Stimulated activated CD4-positive, alpha-beta T cell treated with anti-CD3 and anti-CD28 coated beads, Interleukin-4, amount 100 ng/mL, for 4 hours (primary cell): ENCODE data around the gene ARGLU1.
"Not testable (repeated sequence)": the region's sequence is repeated elsewhere in the genome, so short reads cannot be mapped to it uniquely, and the experiment has no call there.

Experiments
- DNase-seq, 2 experiments: peaks; one replicate each; pipeline ENCODE4 v3.0.0-alpha.2; 2020

The ARGLU1 gene, protein sequence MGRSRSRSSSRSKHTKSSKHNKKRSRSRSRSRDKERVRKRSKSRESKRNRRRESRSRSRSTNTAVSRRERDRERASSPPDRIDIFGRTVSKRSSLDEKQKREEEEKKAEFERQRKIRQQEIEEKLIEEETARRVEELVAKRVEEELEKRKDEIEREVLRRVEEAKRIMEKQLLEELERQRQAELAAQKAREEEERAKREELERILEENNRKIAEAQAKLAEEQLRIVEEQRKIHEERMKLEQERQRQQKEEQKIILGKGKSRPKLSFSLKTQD

DNA sequence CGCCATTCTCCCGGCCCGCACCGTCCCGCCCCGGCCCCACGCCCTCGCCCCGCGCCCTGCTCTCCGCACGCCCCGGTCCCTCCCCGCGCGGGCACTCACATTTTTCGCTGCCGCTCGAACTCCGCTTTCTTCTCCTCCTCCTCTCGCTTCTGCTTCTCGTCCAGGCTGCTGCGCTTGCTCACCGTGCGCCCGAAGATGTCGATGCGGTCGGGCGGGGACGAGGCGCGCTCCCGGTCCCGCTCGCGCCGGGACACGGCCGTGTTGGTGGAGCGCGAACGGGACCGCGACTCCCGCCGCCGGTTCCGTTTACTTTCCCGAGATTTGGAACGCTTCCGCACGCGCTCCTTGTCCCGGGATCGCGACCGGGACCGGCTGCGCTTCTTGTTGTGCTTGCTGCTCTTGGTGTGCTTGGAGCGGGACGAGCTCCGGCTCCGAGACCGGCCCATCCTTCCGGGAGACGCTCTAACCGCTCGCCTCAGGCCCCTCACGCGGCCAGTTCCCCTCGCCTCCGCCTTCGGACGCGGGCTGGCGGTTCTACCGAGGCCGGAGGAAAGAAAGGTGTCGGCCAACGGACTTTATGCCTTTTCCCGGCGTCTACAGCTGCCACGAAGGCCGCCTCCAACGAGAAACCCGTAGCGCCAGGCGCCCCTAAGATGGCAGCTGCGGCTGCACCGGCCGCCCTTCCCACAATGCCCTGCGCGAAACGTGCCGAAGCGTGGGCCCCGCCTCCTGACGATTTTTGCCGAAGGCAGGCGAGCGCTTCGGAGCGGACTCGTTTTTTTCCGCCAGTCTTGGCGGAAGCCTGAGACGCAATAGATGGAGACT is at the start of gene ARGLU1:
Gene ARGLU1 (minus strand): TSS at position 664 of the 825 bp plus-strand sequence. CDS start 218 bp downstream, at position 446.
- peak; percentile 94 for DNase-seq

DNA sequence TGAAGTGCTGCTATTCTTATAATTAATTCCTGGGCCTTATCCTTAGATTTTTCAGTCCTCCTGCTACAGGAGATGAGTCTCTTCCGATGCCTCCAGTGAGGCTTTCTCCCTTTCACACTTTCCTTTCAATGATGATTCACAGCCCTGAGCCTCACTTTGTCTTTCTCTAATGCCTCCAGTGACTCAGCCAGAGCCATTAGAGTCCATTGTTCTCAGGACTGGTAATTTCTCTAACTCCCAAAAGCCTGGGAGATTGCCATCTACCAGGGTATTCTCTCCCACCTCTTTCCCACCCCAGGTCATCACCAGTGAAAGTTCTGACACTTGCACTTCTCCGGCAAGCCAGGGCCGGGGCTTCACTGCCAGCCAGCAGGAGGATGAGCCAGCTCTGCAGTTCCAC is 49.6 kb upstream of the ARGLU1 start:
- no peak for DNase-seq

DNA sequence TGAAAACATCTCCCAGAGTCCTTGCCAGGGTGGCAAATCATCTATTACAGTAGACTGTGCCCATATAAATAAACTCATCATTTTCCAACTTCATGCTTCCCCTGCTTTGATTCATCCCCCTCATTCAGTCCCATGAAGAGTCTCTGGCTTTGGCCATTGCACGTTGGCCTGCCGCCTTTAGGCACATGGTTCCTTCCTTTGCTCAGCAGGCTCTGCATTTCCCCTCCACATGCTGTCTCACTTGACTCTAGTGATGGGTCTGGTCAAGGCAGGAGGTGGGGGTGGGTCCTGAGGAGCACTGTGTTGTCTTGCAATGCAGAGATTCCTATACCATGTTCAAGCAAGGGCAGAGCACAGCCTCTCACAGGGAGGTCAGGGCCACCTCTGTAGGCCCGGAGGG is 48.8 kb upstream of the ARGLU1 start:
- no peak for DNase-seq

DNA sequence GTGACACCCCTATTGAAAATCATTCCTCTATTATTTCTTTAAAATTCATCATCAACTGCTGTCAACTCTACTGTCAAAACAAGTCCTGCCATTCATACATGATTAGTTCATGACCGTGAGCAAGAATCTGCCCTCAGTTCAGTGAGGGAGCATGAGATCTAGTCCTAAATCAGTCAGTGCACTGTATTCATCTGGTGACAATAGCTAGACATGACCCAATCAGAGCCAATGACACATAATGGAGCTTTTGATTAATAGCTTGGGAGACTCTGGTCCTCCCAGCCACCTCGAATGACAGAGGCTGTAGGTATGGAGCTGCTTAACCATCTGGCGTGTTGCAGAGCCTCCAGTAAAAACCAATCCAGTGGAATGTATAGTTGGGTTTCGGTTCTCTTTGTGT is 46.9 kb upstream of the ARGLU1 start:
- no peak for DNase-seq

DNA sequence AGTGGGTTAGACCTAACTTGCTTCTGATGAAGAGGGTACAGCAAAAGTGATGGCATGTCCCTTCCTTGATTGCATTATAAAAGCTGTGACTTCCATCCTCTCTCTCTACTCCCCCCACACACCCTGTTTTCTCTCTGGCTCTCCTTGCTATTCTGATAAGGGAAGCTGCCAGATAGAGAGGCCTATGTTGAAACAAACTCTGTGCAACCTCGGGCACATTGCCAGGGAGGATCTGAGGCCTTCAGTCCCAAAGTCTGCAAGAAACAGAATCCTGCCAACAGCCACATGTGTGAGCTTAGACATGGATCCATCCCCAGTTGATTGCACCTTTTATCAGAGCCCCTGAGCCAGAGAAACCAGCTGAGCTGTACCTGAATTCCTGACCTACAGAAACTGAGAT is 44.8 kb upstream of the ARGLU1 start:
- DNase-seq, result no peak

DNA sequence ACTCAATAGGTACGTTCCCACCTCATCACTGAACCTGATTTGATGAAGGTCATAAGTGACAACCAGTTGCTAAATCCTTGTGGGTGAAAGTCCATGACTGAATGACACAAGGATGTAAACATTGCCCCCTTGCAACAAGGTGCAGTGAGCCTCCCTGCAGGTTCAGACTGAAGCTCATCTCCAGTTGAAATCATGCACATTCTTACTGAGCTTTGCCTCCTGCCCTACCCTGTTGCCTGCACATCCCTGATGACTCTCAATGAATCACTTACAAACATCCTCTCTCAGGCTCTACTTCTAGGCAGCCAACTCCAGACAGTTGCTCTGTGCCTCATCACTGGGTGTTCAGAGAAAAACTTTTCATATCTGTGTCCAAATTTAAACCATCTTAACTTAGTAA is 42.5 kb upstream of the ARGLU1 start:
- DNase-seq, result no peak

DNA sequence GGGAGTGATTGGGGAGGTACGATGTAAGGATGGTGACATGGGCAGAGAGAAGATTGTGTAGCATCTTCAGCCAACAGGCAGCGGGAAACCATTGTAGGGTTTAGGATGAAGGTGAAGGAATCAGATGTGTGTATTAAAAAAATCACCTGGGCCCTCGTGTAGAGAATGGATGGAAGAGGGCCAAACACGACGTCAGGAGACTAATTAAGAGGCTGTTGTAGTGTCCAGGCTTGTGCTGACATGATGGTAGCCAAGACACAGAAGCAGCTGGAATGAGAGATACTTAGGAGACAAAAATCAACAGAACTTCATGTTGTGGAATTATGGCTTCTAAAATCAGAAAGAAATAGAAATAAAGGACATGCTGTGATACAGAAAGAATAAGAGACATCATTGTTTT is 41.2 kb upstream of the ARGLU1 start:
- DNase-seq, result no peak

DNA sequence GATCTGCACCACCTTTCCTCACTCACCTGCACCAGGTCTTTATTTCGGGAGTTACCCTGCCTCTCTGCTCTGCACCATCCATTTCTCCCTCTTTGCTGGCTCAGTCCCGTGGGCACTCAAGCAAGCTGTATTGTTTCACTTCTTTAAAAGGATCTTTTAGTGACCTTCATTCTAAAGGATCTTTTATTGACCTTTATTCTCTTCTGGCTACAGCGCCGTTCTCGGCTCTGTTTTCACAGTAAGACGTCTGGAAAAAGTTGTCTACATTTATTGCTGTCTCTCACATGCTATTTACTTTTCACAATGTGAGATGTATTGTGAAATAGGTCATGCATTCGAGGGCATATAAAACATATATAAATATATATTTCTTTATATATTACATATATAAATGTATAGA is 35.6 kb upstream of the ARGLU1 start:
- DNase-seq, result no peak

DNA sequence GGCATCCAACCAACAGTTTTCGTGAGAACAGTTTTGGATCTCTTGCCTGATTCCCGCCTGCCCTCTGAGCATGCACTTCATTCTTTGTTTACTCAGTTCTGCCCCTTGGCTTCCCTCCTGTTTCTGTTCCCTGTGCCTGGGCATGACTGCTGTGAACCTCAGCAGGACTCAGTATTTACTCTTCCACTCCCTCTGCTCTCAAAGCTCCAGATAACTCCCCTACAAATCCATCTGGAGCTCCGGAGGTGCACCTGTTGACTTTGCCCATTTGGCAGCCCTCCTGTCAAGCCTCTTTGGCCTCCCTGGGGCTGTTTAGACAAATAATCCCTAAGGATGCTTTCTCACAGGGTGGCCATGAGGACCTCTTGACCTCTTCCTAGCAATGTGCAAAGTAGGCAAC is 34.2 kb upstream of the ARGLU1 start:
- no peak for DNase-seq

DNA sequence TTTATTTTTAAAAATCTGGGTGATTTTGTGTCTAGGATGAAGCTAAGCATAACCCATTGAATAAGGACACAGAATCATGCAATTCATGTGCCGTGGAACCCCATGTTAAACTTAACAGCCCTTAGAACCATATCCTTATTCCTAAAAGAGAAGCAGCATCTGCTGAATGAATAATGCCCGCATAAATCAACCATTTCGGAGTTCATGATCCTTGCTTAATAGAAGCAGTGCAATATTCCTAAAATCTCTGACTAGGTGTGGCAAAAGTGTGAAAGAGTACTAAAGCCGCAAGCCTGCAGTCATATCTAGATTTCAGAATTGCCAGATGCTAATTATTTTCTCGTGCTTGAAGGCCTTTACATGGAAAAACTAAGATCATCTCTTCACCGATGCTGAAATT is 33.6 kb upstream of the ARGLU1 start:
- no peak for DNase-seq

DNA sequence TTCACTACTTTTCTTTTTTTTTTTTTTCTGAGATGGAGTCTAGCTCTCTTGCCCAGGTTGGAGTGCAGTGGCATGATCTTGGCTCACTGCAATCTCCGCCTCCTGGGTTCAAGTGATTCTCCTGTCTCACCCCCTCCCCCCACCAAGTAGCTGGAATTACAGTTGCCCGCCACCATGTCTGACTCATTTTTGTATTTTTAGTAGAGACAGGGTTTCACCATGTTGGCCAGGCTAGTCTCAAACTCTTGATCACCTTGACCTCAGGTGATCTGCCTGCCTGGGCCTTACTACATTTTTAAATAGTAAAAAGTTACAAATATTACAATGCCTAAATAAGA is 32.8 kb upstream of the ARGLU1 start:
- not testable (repeated sequence) for DNase-seq

DNA sequence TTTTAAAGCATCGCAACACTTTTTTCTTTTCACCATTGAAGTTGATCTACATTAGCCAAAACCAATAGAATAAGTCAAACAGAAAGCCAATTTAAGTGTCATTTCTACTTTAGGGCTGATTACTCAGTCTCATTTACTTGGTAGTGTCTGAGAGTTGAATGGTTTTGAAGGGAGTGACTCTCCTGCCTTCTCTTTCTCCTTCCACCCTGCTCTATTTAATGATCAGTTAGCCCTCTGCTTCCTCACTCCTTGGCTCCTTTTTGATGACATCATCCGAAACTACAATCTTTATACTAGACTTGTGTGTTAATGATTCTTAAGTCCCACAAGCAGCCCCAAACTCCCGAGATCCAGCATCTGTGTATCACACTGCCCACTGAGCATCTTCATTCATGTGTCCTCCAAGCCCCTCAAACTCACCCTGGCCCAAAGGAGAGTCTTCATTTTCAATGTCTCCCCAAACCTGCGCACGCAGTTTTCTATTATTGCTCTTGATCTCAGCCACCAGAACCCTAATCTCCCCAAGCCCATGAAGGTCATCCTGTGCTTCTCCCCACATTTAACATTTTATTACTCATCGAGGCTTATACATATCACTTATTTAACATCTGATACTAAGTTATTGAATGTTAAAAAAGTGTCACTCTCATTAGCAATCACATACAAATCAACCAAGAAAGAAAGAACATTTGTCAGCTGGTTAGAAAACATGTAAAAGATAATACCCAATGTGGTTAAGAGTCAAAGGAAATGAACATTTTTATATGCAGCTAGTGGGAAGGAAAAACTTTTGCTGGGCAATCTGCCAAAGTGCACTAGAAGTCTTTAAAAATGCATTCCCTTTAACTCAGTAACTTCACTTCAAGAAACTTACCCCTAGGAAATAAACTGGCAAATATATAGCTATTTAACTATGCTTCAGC is 32.2 kb upstream of the ARGLU1 start:
- no peak for DNase-seq

DNA sequence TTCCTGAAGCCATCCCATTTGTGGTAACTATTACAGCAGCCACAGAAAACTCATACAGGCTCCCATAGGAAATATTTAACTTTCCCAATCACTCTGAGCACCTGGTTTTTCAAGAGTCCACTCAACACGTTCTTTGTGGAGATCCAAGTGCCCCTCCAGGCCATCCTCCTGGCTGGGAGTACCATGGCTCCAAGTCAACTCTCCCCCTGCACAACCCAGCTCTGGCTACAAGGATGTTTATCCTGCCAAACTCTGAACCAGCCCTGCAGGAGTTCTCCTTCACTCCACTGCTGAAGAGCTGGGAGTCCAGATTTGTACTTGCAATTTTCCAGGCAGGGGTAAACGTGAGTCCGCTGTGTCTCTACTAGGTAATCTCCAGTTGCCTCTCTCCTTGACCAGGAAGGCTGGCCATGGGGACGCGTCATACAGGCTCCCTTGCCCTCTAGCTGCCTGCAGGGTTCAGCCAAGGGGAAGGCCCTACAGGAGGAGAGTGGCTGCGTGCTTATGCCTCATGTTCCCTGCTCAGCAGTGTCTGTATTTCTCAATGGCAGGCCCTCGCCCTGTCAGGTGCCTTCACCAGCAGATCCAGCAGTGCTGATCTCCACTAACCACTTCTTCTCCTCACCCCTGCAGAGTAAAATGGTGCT is 29.9 kb upstream of the ARGLU1 start:
- DNase-seq, result no peak

DNA sequence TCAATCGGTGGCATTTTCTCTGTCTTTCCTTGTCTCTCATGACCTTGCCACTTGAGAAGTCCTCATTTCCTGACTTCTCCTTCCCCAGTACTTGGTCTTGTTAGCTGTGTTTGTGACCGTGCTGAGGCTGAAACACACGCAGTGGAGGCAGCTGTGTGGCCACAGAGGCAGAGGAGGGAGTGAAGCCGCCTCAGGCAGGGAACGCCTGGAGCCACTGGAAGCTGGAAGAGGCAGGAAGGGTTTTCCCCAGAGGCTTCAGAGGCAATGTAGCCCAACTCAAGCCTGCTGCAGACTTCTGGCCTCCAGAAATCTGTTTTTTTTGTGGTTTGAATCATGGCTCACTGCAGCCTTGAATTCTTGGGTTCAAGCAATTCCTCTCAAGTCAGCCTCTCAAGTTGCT is 29.2 kb upstream of the ARGLU1 start:
- no peak for DNase-seq

DNA sequence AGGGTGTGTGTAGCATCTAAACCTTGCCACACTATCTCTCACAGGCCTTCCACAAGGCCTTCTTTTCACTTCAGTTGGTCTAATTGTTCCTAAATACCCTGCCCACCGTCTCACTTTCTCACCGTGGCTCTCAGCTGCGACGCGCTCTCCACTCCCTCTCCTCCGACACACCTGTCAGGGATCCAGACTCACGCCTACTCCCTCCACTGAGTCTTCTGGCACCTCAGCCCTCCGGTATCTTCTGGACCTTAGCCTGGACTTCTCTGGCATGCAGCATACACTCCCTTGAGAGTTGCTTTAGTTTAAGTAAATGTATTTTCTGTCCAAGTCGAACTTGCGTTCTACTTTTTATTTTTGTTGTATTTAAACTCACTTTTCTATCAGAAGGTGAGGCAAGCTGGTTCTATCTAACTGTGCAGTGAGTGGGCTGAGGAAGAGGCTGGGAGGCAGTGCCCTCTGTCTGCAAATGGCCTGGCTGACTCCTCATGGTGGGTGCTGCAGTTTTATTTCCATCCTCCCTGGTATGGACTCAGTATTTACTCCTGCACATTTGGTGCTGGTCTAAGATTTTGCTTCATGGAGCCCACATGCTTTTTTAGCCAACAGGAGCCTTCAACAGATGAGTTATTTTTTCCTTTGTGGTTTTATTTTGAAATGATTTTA is 28.5 kb upstream of the ARGLU1 start:
- no peak for DNase-seq

DNA sequence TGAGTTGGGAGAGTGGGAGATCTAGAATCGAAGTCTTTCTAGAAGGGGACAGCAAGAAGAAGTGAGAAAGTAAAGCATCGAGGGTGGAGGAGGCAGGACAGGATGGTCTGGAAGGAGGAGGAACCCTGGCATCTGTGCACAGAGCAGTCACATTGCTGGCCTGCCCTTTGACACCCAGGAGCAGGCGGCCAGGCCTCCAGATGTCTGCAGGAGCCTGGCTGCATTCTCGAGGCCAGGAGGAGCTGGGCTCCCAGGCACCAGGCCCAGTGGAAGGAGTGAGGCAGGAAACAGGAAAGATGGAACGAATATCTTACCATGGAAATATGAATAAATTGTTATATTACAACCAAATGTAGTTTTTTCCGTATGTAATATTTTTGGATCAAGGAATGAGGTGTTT is 27.7 kb upstream of the ARGLU1 start:
- DNase-seq, result no peak

DNA sequence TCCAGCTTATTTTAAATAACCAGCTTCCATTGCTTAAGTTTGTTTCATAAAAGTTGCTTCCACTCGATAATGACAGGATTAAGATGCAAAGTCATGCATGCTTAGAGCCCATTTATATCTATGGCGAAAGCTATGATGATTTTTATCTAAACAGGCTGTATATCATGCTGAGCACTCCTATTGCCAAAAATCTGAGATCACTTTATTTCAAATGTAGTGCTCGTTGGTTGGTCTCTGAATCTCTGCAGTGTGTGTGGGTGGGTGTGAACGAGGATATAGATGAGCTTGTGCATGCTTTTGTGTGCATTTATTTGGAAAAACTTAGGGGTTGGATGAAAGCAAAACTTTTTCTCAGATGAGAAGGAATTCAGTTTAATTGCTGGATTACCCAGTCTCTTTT is 27.0 kb upstream of the ARGLU1 start:
- no peak for DNase-seq

DNA sequence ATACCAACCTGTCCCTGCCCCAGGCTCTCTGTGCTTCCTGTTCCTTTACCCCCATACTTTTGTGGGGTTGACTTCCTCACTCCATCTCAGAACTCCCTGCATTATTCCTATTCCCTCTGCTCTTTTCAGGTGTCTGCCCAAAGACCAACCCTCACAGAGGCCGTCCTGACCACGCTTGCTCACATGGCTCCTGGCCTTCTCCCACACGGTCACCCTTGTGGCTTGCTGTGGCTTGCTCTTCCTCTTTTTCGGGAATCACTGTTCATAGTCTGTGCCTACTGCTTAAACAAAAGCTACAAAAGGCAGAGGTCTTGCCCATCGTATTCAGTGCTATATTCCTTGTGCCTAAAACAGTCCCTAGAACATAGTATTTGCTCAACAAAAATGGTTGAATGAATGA is 25.2 kb upstream of the ARGLU1 start:
- no peak for DNase-seq

DNA sequence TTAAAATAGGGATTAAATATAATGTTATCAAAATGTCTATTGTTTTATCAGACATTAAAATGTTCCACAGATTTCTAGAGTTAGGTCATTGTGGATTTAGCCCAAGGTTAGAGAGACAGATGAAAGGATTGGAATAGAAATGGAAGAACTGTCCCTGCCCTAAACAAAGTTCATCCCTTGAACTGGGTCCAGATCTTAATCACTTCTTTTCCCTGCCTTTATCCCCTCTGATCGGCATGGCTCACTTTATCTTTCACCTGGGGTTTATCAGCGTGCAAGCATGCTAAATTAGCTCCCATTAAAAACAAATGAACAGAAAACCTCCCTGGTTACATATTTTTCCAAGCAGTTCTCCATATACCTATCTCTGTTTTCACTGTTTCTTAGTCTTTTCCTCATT is 23.4 kb upstream of the ARGLU1 start:
- no peak for DNase-seq

DNA sequence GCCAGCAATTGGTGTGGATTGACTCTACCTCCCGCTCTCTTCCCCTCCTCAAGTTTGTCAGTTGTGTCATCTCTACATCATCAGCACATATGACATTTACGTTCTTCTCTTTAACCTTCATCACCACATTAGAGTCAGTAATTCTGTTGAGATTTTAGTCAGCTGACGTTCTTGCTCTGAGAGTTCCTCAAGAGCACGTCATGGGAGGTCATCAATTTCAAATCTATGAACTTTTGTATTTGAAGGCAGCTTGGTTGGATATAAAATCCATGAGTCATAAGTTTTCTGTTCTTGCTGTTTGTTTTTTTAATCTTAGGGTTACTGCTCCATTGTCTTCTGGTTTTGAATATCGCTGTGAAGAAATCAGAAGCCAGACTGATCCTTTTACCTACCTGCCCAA is 21.8 kb upstream of the ARGLU1 start:
- DNase-seq, result no peak

DNA sequence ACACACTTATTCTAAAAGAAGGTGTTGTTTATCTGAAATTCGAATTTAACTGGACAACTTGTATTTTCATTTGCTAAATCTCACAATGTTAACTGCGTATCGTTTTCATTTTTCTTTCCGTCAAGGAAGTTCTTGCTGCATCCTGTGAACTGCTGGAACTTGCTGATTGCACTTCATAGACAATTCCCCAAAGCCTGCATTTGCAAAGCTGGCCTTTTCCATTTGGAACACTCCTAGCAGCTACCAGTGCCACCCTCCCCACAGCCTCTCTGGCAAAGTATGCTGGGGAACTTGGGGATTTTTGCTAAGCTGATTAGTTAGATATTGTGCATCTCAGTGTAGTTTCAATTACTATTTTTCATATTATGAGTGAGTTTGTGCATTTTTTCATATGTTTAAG is 20.4 kb upstream of the ARGLU1 start:
- DNase-seq, result no peak

DNA sequence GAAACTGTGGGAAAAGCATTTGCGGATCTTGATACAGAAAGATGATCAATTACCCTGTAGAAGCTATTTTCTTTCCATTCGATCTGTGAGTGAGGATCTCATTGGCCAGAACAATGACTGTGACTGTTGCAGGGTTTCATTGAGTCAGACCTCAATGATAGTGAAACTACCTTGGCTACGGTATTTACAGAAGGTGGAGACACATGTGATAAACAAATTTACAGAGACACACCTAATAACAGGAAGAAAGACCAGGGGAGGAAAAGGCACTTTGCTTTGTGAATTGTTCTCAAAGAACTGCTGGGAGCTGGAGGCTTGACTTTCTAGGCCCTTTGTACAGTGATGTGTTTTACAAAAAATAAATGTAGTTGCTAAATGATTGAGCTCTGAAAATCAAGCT is 19.9 kb upstream of the ARGLU1 start:
- DNase-seq, result no peak
